Activated naive CD4-positive, alpha-beta T cell treated with anti-CD3 and anti-CD28 coated beads, Interleukin-2, amount 10 ng/mL, durations not matched to agents 7 days and 5 days (primary cell): Measurements from ENCODE around the gene ZNF330.

Experiments
- CTCF ChIA-PET: fragments of 350-600 bp; sonication (Branson Sonifier 250); formaldehyde crosslinking; loops from one replicate; lab custom pipeline; 2021; ENCODE audit warnings: antibody characterized with exemption; lab: Charles Lee
- DNase-seq: peaks from one replicate; pipeline ENCODE4 v3.0.0-alpha.2; 2020
- H3K27ac Mint-ChIP-seq: one replicate; pipeline ENCODE4 v1.8.0; 2021; ENCODE audit warnings: mild to moderate bottlenecking, moderate library complexity, mixed read lengths
- H3K27me3 Mint-ChIP-seq: one replicate; pipeline ENCODE4 v1.8.0; 2021; ENCODE audit warnings: mild to moderate bottlenecking, mixed read lengths
- H3K36me3 Mint-ChIP-seq: one replicate; pipeline ENCODE4 v1.8.0; 2021; ENCODE audit warnings: mixed read lengths
- H3K4me1 Mint-ChIP-seq: one replicate; pipeline ENCODE4 v1.8.0; 2021; ENCODE audit warnings: mixed read lengths
- H3K4me3 Mint-ChIP-seq: one replicate; pipeline ENCODE4 v1.8.0; 2021; ENCODE audit warnings: mild to moderate bottlenecking, moderate library complexity, mixed read lengths
- H3K9me3 Mint-ChIP-seq: one replicate; pipeline ENCODE4 v1.8.0; 2021; ENCODE audit warnings: mixed read lengths

The ZNF330 gene

DNA sequence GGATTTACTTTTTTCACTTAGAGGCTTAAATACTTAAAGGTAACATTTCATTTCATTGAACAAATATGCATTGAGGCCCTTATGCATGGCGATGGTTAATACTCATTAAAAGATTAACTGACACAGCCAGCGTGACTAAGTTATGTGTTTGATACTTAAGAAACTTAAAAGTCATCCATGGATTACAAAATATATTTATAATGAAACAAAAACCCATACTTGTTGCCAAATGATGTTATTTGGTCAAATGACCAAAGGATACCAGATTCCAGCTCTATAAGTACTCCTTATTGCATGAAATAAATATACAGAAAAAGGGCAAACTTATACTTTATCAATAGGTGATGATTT, 26.7 kb downstream of the ZNF330 start:
- H3K9me3 Mint-ChIP-seq: peaks cover 2% of the 10 kb centered on the region
- H3K27ac Mint-ChIP-seq: no peak overlapping the region
- H3K4me1 Mint-ChIP-seq: peaks cover 21% of the 10 kb centered on the region
- peaks cover 4% of the 10 kb centered on the region for H3K27me3 Mint-ChIP-seq
- CTCF ChIA-PET: interaction anchor here (0.5 kb wide), 1 partner anchor 15 kb away, joined by 3 read pairs; no protein-coding TSS in a partner anchor
- DNase-seq: no peak
- H3K36me3 Mint-ChIP-seq: peaks cover 2% of the 10 kb centered on the region
- no peak overlapping the region for H3K4me3 Mint-ChIP-seq

DNA sequence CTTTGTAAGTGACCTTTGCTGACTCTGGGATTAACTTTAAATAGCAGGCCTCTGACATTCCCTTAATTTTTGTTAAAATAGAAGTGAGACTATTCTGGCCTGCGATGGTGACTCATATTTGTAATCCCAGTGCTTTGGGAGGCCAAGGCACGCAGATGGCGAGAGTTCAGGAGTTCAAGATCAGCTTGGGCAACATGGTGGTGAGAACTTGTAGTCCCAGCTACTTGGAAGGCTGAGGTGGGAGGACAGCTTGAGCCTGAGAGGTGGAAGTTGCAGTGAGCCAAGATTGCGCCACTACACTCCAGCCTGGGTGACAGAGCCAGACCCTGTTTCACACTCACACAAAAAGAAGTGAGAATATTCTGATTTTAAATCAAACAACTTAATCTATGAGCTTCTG, 27.3 kb downstream of the ZNF330 start:
- CTCF ChIA-PET: no interaction called here
- DNase-seq: no peak

DNA sequence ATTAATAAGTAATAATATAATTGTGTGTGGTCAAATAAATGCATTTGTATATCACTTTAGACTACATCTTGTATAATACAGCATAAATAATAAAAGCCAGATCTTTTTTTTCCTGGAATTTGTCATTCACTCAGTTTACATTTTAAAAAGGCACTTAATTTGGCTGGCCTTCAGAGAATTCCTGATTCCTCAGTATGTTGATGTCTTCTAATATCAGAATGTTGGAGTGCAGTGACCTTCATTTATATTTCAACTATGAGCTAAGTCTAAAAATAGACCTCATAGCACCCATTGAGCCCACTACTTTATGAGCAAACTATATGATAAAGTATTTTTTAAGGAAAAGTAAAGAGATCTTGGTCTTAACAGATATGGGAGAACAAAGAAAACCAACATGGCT, 27.8 kb downstream of the ZNF330 start:
- Mint-ChIP-seq H3K4me1 (peaks cover 24% of the 10 kb centered on the region), H3K9me3 (peaks cover 2% of the 10 kb centered on the region), H3K27me3 (peaks cover 8% of the 10 kb centered on the region), H3K36me3 (peaks cover 2% of the 10 kb centered on the region), H3K4me3 (no peak overlapping the region), H3K27ac (no peak overlapping the region)
- CTCF ChIA-PET: no interaction called here
- no peak for DNase-seq

More for the DNA sequence above, 27.3 kb downstream of the ZNF330 start:
- peaks cover 4% of the 10 kb centered on the region for H3K27me3 Mint-ChIP-seq
- peaks cover 2% of the 10 kb centered on the region for H3K9me3 Mint-ChIP-seq
- peaks cover 2% of the 10 kb centered on the region for H3K36me3 Mint-ChIP-seq
- no peak overlapping the region for H3K27ac Mint-ChIP-seq
- no peak overlapping the region for H3K4me3 Mint-ChIP-seq
- H3K4me1 Mint-ChIP-seq: peaks cover 21% of the 10 kb centered on the region

DNA sequence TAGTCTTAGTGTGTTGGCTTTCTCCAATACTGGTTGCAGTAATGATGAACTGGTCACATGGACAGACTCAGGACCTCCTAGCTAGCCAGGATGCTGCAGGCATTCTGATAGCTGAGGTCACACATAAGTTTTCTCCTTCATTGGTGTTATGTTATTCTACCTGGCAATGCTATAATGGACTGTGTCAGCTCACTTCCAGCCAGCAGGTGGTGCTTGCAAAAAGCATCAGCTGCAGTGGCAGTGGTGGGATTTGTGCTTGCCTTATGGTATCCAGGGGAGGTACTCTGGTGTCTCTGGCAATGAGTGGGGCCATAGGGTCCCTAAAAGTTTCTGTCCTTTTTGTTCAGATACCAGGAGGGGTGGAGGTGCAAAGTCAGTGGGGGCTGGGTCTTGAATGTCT, 33.6 kb downstream of the ZNF330 start:
- CTCF ChIA-PET: no interaction called here
- Mint-ChIP-seq H3K27ac (no peak overlapping the region), H3K4me3 (no peak overlapping the region), H3K9me3 (no peaks in the 10 kb centered on the region), H3K27me3 (peaks cover 32% of the 10 kb centered on the region), H3K36me3 (no peaks in the 10 kb centered on the region), H3K4me1 (peaks cover 3% of the 10 kb centered on the region)
- no peak for DNase-seq

DNA sequence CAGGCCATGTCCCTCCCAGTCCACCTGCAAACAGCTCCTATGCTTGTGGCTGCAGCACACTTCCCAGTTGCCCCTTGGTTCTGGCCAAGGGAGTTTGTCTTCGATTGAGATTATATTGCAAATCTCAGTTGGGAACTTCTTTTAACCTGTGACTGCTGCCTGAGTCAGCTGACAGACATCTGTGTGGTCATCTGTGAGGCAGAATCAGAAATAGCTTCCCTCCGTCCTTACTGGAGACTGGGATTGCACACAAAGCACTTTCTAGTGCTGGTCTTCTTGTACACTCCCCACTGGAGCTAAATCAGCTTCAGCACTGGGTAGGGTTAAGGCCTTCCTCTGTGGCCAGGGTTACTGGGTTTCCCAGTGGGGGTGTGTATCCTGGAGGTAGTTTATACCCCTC, 34.3 kb downstream of the ZNF330 start:
- no peak overlapping the region for H3K4me3 Mint-ChIP-seq
- no peaks in the 10 kb centered on the region for H3K9me3 Mint-ChIP-seq
- no peaks in the 10 kb centered on the region for H3K36me3 Mint-ChIP-seq
- peaks cover 34% of the 10 kb centered on the region for H3K27me3 Mint-ChIP-seq
- peaks cover 3% of the 10 kb centered on the region for H3K4me1 Mint-ChIP-seq
- DNase-seq: no peak
- CTCF ChIA-PET: no interaction called here
- H3K27ac Mint-ChIP-seq: no peak overlapping the region

DNA sequence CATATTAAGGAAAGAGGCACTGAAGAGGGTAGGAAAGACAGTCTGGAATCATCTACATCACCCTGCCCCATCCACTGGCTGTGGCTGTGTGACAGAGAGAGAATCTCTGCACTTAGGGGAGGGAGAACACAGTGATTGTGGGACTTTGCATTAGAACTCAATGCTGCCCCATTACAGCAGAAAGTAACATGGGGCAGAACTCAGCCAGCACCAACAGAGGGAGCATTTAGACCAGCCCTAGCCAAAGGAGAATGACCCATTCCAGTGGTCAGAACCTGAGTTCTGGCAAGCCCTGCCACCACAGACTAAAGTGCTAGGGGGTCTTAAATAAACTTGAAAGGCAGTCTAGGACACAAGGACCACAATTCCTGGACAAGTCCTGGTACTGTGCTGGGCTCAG, 37.9 kb downstream of the ZNF330 start:
- Mint-ChIP-seq H3K4me3 (no peak overlapping the region), H3K4me1 (no peaks in the 10 kb centered on the region), H3K36me3 (no peaks in the 10 kb centered on the region), H3K9me3 (no peaks in the 10 kb centered on the region), H3K27me3 (peaks cover 30% of the 10 kb centered on the region), H3K27ac (no peak overlapping the region)
- CTCF ChIA-PET: no interaction called here
- DNase-seq: no peak

DNA sequence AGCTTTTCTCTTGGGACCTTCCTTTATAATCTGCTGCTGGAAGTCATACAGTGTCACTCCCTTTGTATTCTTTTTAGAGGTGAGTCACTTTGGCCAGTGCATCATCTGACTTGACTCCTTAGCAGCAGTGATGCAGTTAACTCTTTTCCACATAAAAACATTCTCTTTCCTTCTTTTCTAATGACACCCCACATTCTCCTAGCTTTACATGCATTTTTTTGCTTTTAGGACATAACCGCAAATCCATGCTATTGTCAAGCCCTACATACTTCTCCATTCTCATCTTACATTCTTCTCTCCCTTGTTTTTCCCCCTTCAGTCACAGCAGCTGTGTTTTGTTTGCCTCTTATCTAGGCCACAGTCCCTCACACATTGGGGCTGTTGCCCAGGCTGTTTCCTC, 55.1 kb downstream of the ZNF330 start:
- DNase-seq: no peak
- H3K36me3 Mint-ChIP-seq: no peaks in the 10 kb centered on the region
- H3K27ac Mint-ChIP-seq: no peak overlapping the region
- no peak overlapping the region for H3K4me3 Mint-ChIP-seq
- H3K27me3 Mint-ChIP-seq: no peaks in the 10 kb centered on the region
- CTCF ChIA-PET: interaction anchor here (0.7 kb wide), 1 partner anchor 180 kb away, joined by 3 read pairs; no protein-coding TSS in a partner anchor
- no peaks in the 10 kb centered on the region for H3K9me3 Mint-ChIP-seq
- no peaks in the 10 kb centered on the region for H3K4me1 Mint-ChIP-seq

DNA sequence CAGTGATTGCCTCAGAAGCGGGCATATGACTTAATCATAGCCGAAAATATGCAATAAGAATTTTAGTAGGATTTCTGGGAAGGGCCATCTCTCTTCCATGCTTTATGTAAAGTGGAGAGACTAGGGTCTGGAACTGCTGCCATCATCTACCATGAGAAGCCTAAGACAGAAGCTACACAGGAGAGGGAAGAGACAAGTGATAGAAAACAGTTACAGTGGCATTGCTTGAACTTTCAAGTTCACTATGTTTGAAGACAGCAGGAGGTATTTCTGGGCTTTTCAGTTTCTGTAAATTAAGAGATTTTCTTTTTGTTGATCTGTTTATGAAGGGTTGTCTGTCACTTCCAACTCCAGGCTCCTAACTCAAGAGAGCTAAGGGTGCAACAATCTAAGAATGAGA, 62.5 kb downstream of the ZNF330 start:
- Mint-ChIP-seq H3K4me1 (no peaks in the 10 kb centered on the region), H3K27me3 (no peaks in the 10 kb centered on the region), H3K4me3 (no peak overlapping the region), H3K9me3 (no peaks in the 10 kb centered on the region), H3K36me3 (no peaks in the 10 kb centered on the region), H3K27ac (no peak overlapping the region)
- CTCF ChIA-PET: no interaction called here
- no peak for DNase-seq

DNA sequence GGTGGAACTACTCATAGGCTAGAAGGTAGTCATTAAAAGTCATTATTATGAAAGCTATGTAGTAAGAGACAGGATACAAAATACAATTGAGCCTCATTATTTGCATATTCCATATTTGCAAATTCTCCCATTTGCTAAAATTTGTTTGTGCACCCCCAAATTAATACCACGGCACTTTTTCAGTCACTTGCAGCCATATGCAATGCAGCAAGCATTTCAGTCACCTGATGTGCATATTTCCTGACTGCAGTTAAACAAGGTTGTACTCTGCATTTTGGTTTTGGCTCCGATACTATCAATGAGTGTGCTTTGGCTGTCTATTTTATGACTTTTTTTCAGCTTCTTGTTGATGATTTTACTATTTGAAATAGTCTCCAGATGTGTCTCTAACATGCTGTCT, 62.9 kb downstream of the ZNF330 start:
- Mint-ChIP-seq H3K27me3 (no peaks in the 10 kb centered on the region), H3K36me3 (no peaks in the 10 kb centered on the region), H3K4me3 (no peak overlapping the region), H3K27ac (no peak overlapping the region), H3K4me1 (no peaks in the 10 kb centered on the region), H3K9me3 (no peaks in the 10 kb centered on the region)
- CTCF ChIA-PET: no interaction called here
- no peak for DNase-seq
